Thyroid gland (tissue), 4 donors: ENCODE data around the gene ZNF335.
A peak's percentile ranks its signal among the peaks of the same experiment; 100 is the strongest.

Experiments
- POLR2A ChIP-seq, 2 donors: fragments of 450-650 bp; IDR thresholded peaks; one replicate each; pipeline ENCODE4 v1.6.1; 2017; ENCODE audit warnings: antibody characterized with exemption in 2 of 2, mild to moderate bottlenecking in 2 of 2, moderate library complexity in 1 of 2
- TF ChIP-seq, protein P1 (sequence below), 6 experiments: fragments of 200-600 bp in 3 of 6; fragments of 450-650 bp in 3 of 6; sonication (generic) in 3 of 6; IDR thresholded peaks; one replicate each; pipeline ENCODE4 v1.5.1; 2016 to 2019; ENCODE audit warnings: antibody characterized with exemption in 6 of 6, mild to moderate bottlenecking in 2 of 6, inconsistent platforms in 1 of 6, moderate library complexity in 1 of 6

DNA sequence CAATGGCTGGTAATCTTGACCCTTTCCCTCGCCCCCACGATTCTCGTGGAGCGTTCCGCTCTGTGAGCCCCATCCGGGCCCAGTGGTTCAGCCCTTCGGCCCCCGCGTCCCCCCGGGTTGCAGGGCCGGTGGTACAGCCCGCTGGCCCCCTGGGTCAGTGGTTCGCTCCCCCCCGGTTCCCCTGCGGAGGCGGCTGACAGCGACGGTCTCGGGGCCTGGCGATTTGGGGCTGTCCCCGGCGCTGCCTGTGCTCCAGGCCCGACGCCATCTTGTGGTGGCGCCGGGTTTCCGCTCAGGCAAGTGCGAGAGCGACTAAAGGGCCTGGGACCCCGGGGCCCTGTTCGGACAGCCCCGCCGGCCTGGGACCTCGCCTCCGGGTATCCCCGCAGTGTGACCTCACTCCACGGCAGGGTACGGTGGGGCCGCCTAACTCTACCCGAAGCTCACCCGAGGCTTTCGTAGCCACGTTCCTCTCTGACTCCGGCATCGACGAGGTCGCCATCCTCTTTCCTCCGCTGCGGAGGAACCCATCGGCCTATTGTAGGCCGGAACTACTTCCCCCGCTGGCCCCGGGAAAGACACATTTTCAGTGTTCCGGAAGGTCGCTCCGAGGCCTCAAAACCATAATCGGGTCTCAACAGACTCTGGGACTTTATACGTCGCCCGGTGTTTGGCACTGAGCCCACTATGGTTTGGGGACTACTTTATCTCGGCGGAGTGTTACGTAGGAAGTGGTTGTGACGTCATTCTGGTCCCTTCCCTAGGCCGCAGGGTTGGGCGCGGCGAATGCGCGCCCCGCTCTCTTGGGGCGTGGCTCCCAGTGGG, at the start of gene ZNF335:
- peak in 1 of 2 donors; percentile 77 for TF ChIP-seq POLR2A (IDR thresholded peaks at IDR 0.05)
- TF ChIP-seq, protein P1, sequence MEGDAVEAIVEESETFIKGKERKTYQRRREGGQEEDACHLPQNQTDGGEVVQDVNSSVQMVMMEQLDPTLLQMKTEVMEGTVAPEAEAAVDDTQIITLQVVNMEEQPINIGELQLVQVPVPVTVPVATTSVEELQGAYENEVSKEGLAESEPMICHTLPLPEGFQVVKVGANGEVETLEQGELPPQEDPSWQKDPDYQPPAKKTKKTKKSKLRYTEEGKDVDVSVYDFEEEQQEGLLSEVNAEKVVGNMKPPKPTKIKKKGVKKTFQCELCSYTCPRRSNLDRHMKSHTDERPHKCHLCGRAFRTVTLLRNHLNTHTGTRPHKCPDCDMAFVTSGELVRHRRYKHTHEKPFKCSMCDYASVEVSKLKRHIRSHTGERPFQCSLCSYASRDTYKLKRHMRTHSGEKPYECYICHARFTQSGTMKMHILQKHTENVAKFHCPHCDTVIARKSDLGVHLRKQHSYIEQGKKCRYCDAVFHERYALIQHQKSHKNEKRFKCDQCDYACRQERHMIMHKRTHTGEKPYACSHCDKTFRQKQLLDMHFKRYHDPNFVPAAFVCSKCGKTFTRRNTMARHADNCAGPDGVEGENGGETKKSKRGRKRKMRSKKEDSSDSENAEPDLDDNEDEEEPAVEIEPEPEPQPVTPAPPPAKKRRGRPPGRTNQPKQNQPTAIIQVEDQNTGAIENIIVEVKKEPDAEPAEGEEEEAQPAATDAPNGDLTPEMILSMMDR (IDR thresholded peaks at IDR 0.05), result peak in 4 of 6 experiments; percentile 16 to 48 (median 24)
